T-cell (primary cell): ENCODE results near the gene CCDC91. TPM values are rescaled to one million over a fixed set of nuclear protein-coding genes. Genes with fewer than 3 reads are reported as not detected.

Source experiments
- ATAC-seq, 4 experiments: fragments of 200-7000 bp in 3 of 4; fragments of 150-1000 bp in 1 of 4; cut with Tn5 transposase; replicated peaks in 1 of 4; 1 replicate in 3 of 4; 2 replicates in 1 of 4; pipeline ENCODE4 v1.10.0; 2021; ENCODE audit warnings: moderate library complexity in 3 of 4, mild to moderate bottlenecking in 2 of 4, moderate number of reproducible peaks in 1 of 4
- CTCF ChIA-PET, 2 donors: fragments of 300-600 bp; sonication (Branson Sonifier 250); formaldehyde crosslinking; loops; one replicate each; lab custom pipeline; 2022; ENCODE audit warnings: antibody characterized with exemption in 2 of 2; lab: Charles Lee
- POLR2A ChIA-PET, 2 donors: fragments of 300-600 bp; sonication (Branson Sonifier 250); formaldehyde crosslinking; loops; one replicate each; lab custom pipeline; 2022; ENCODE audit warnings: antibody characterized with exemption in 2 of 2; lab: Charles Lee
- DNase-seq, 35 experiments: peaks; one replicate each; pipeline versions ENCODE4 v3.0.0 to v3.0.0-alpha.2; 2013 to 2023
- H3K27ac ChIP-seq: one replicate; pipeline ENCODE4 v1.5.1; 2013; ENCODE audit warnings: low read length
- H3K27me3 ChIP-seq, 2 experiments: replicated peaks in 1 of 2; 1 replicate in 1 of 2; 2 replicates in 1 of 2; pipeline versions ENCODE4 v1.6.1 to v1.7.0; 2013; ENCODE audit warnings: low read length in 1 of 2, mixed read lengths in 1 of 2; ENCODE audit not compliant: control insufficient read depth in 2 of 2, insufficient read depth in 2 of 2; ENCODE audit errors: extremely low read depth in 1 of 2
- H3K36me3 ChIP-seq, 2 donors: 1 replicate in 1 of 2; 2 replicates in 1 of 2; pipeline versions ENCODE4 v1.6.1 to v1.7.0; 2013; ENCODE audit warnings: low read length in 1 of 2; ENCODE audit not compliant: control insufficient read depth in 2 of 2, insufficient read depth in 1 of 2; ENCODE audit errors: extremely low read depth in 1 of 2
- H3K4me1 ChIP-seq, 2 experiments: 1 replicate in 1 of 2; 2 replicates in 1 of 2; pipeline versions ENCODE4 v1.6.1 to v1.7.0; 2013; ENCODE audit warnings: low read length in 2 of 2, mixed read lengths in 1 of 2; ENCODE audit not compliant: insufficient read depth in 2 of 2, control insufficient read depth in 1 of 2; ENCODE audit errors: extremely low read depth in 1 of 2
- H3K4me3 ChIP-seq, 2 donors: 1 replicate in 1 of 2; 2 replicates in 1 of 2; pipeline versions ENCODE4 v1.5.1 to v1.7.0; 2013; ENCODE audit warnings: mild to moderate bottlenecking in 2 of 2, low read length in 1 of 2, moderate library complexity in 1 of 2; ENCODE audit not compliant: control insufficient read depth in 1 of 2; ENCODE audit errors: extremely low read depth in 1 of 2
- H3K9me3 ChIP-seq: 2 replicates; pipeline ENCODE4 v1.7.0; 2013
- H3K27ac Mint-ChIP-seq, 2 donors: one replicate each; pipeline ENCODE4 v1.8.0; 2020 to 2021; ENCODE audit warnings: mild to moderate bottlenecking in 2 of 2, mixed read lengths in 2 of 2
- H3K27me3 Mint-ChIP-seq, 2 donors: one replicate each; pipeline ENCODE4 v1.8.0; 2021 to 2022; ENCODE audit warnings: mixed read lengths in 2 of 2
- H3K36me3 Mint-ChIP-seq: one replicate; pipeline ENCODE4 v1.8.0; 2021; ENCODE audit warnings: mixed read lengths
- H3K4me1 Mint-ChIP-seq, 3 donors: one replicate each; pipeline ENCODE4 v1.8.0; 2020 to 2022; ENCODE audit warnings: mixed read lengths in 3 of 3, mild to moderate bottlenecking in 1 of 3
- H3K4me3 Mint-ChIP-seq, 3 donors: one replicate each; pipeline ENCODE4 v1.8.0; 2020 to 2022; ENCODE audit warnings: mild to moderate bottlenecking in 3 of 3, mixed read lengths in 3 of 3, moderate library complexity in 3 of 3
- H3K9me3 Mint-ChIP-seq, 3 donors: one replicate each; pipeline ENCODE4 v1.8.0; 2020 to 2022; ENCODE audit warnings: mixed read lengths in 3 of 3
- WGBS: methylation state at CpG from one replicate; pipeline ENCODE4 v1.1.5; 2013; ENCODE audit warnings: missing lambda C conversion rate; ENCODE audit not compliant: insufficient coverage; 5-methylcytosine and 5-hydroxymethylcytosine counted together
- total RNA-seq, 35 experiments: library from RNA in 6 of 35; stranded (reverse) in 6 of 35; fragments of 120-200 nt in 1 of 35; gene quantifications; one replicate each; pipeline versions ENCODE4 v1.2.1 to v1.2.4 and lab custom pipeline; 2013 to 2026

Gene CCDC91
- total RNA-seq, result 10 to 100 TPM; 65.7 to 73.0 (median 68.7) TPM
- 110 TPM for total RNA-seq (2013)
- 30.1 to 138 (median 94.6) reads per million in 29 experiments for total RNA-seq (lab: John Stamatoyannopoulos, UW)

- Mint-ChIP-seq H3K4me1 (peaks cover 66 to 70% (median 66%) of the 10 kb centered on the region in 3 donors), H3K36me3 (peaks cover 24% of the 10 kb centered on the region), H3K27ac (peak within 1 kb of the TSS; percentile 94 to 98), H3K27me3 (no peaks in the 10 kb centered on the region), H3K9me3 (peaks cover 0 to 6% (median 4%) of the 10 kb centered on the region in 3 donors), H3K4me3 (peak within 1 kb of the TSS; percentile 94 to 97 (median 97))
- peaks cover 0 to 3% of the 10 kb centered on the region in 2 donors for H3K36me3 ChIP-seq
- CTCF ChIA-PET, result no interaction called here
- no peaks in the 10 kb centered on the region for H3K27me3 ChIP-seq
- H3K9me3 ChIP-seq, result no peaks in the 10 kb centered on the region
- POLR2A ChIA-PET, result interaction anchor here in 1 of 2 donors (0.6 to 1.1 kb wide), 11 partner anchors 17 to 1345 kb away, joined by 3 to 4 read pairs (median 3); no protein-coding TSS in a partner anchor
- peak; percentile 77 to 94 (median 89) for DNase-seq
- WGBS, result under 1% methylated on average over 70 of the region's 72 CpGs
- peak within 1 kb of the TSS; percentile 96 for H3K27ac ChIP-seq
- ATAC-seq, result peak; percentile 83 to 87 (median 86)
- H3K4me1 ChIP-seq, result peaks cover 17 to 18% of the 10 kb centered on the region in 2 experiments
- peak within 1 kb of the TSS; percentile 75 to 77 for H3K4me3 ChIP-seq
Observed at GRCh38 chr12:28190321-28191050, at the start of gene CCDC91. Gene CCDC91 (plus strand): TSS chr12:28190456. CDS start chr12:28257216, 66,760 bp downstream.

- CTCF ChIA-PET, result no interaction called here
- 60% methylated on average over 1 of the region's 8 CpGs for WGBS
- Mint-ChIP-seq H3K4me3 (no peak overlapping the region), H3K4me1 (no peaks in the 10 kb centered on the region), H3K27me3 (peaks cover 2 to 7% of the 10 kb centered on the region in 2 donors), H3K36me3 (no peaks in the 10 kb centered on the region), H3K27ac (no peak overlapping the region), H3K9me3 (no peaks in the 10 kb centered on the region)
- no peak for DNase-seq
- Histone ChIP-seq H3K27ac (no peak overlapping the region), H3K4me3 (no peak overlapping the region), H3K36me3 (no peaks in the 10 kb centered on the region), H3K4me1 (no peaks in the 10 kb centered on the region), H3K27me3 (no peaks in the 10 kb centered on the region), H3K9me3 (no peaks in the 10 kb centered on the region)
- POLR2A ChIA-PET, result no interaction called here
- ATAC-seq, result no peak
Observed at GRCh38 chr12:28144059-28144458, 46.2 kb upstream of the CCDC91 start.

GRCh38 chr12:28144532-28144931 lies 45.7 kb upstream of the CCDC91 start:
- Mint-ChIP-seq H3K27ac (no peak overlapping the region), H3K9me3 (no peaks in the 10 kb centered on the region), H3K27me3 (peaks cover 2 to 7% of the 10 kb centered on the region in 2 donors), H3K4me3 (no peak overlapping the region), H3K36me3 (no peaks in the 10 kb centered on the region), H3K4me1 (no peaks in the 10 kb centered on the region)
- H3K9me3 ChIP-seq, result no peaks in the 10 kb centered on the region
- no peak overlapping the region for H3K4me3 ChIP-seq
- ChIA-PET CTCF (no interaction called here), POLR2A (no interaction called here)
- no peak for ATAC-seq
- H3K4me1 ChIP-seq, result no peaks in the 10 kb centered on the region
- H3K27me3 ChIP-seq, result no peaks in the 10 kb centered on the region
- H3K27ac ChIP-seq, result no peak overlapping the region
- no peak for DNase-seq
- no CpG with 5 or more reads among the region's 2 CpGs for WGBS
- H3K36me3 ChIP-seq, result no peaks in the 10 kb centered on the region

- 94% methylated on average over 4 of the region's 4 CpGs for WGBS
- Mint-ChIP-seq H3K27ac (no peak overlapping the region), H3K9me3 (no peaks in the 10 kb centered on the region), H3K4me1 (no peaks in the 10 kb centered on the region), H3K4me3 (no peak overlapping the region), H3K36me3 (no peaks in the 10 kb centered on the region), H3K27me3 (peaks cover 2 to 7% of the 10 kb centered on the region in 2 donors)
- no peak for DNase-seq
- no peaks in the 10 kb centered on the region for H3K4me1 ChIP-seq
- H3K36me3 ChIP-seq, result no peaks in the 10 kb centered on the region
- no peak overlapping the region for H3K4me3 ChIP-seq
- no peak overlapping the region for H3K27ac ChIP-seq
- no peaks in the 10 kb centered on the region for H3K27me3 ChIP-seq
- H3K9me3 ChIP-seq, result no peaks in the 10 kb centered on the region
- ATAC-seq, result no peak
- ChIA-PET POLR2A (no interaction called here), CTCF (no interaction called here)
Observed at GRCh38 chr12:28145216-28145615, 45.0 kb upstream of the CCDC91 start.

- no CpG with 5 or more reads among the region's 3 CpGs for WGBS
- CTCF ChIA-PET, result no interaction called here
Observed at GRCh38 chr12:28149279-28149678, 41.0 kb upstream of the CCDC91 start.

GRCh38 chr12:28156362-28156761 lies 33.9 kb upstream of the CCDC91 start:
- Mint-ChIP-seq H3K36me3 (peaks cover 9% of the 10 kb centered on the region), H3K4me1 (peaks cover 0 to 3% (median 0%) of the 10 kb centered on the region in 3 donors), H3K9me3 (peaks cover 0 to 6% (median 4%) of the 10 kb centered on the region in 3 donors), H3K27ac (no peak overlapping the region), H3K4me3 (no peak overlapping the region), H3K27me3 (no peaks in the 10 kb centered on the region)
- Histone ChIP-seq H3K4me3 (no peak overlapping the region), H3K27ac (no peak overlapping the region), H3K36me3 (no peaks in the 10 kb centered on the region), H3K4me1 (no peaks in the 10 kb centered on the region), H3K27me3 (no peaks in the 10 kb centered on the region), H3K9me3 (no peaks in the 10 kb centered on the region)
- WGBS, result no CpG with 5 or more reads among the region's 1 CpG
- no peak for ATAC-seq
- POLR2A ChIA-PET, result no interaction called here
- no peak for DNase-seq
- CTCF ChIA-PET, result no interaction called here

More at GRCh38 chr12:28149279-28149678, 41.0 kb upstream of the CCDC91 start:
- H3K9me3 Mint-ChIP-seq, result peaks cover 8 to 15% (median 10%) of the 10 kb centered on the region in 3 donors
- POLR2A ChIA-PET, result no interaction called here
- ATAC-seq (no peak), DNase-seq (no peak)
- no peaks in the 10 kb centered on the region for H3K4me1 ChIP-seq
- H3K36me3 ChIP-seq, result no peaks in the 10 kb centered on the region
- H3K9me3 ChIP-seq, result no peaks in the 10 kb centered on the region
- no peaks in the 10 kb centered on the region for H3K27me3 ChIP-seq
- no peaks in the 10 kb centered on the region for H3K36me3 Mint-ChIP-seq
- H3K4me1 Mint-ChIP-seq, result no peaks in the 10 kb centered on the region
- H3K4me3 ChIP-seq, result no peak overlapping the region
- peaks cover 0 to 10% of the 10 kb centered on the region in 2 donors for H3K27me3 Mint-ChIP-seq
- H3K4me3 Mint-ChIP-seq, result no peak overlapping the region
- H3K27ac ChIP-seq, result no peak overlapping the region
- H3K27ac Mint-ChIP-seq, result no peak overlapping the region
